RWPE2 (cell line): ENCODE data around the gene CIAO2A.

Experiments
- ATAC-seq: fragments of 200-7000 bp; cut with Tn5 transposase; 3 replicates; pipeline ENCODE4 v1.9.1; 2021; ENCODE audit warnings: low read depth
- DNase-seq: peaks from one replicate; pipeline ENCODE4 v3.0.0-alpha.2; 2020; ENCODE audit warnings: low spot score
- H3K27ac ChIP-seq: fragments of 450-650 bp; 2 replicates; pipeline ENCODE4 v1.5.1; 2017; ENCODE audit warnings: mild to moderate bottlenecking; ENCODE audit not compliant: poor library complexity, severe bottlenecking
- H3K27me3 ChIP-seq: fragments of 250-450 bp; sonication (Bioruptor Pico); 2 replicates; pipeline ENCODE4 v1.5.1; 2021; ENCODE audit warnings: mild to moderate bottlenecking, moderate library complexity; ENCODE audit not compliant: insufficient read depth, poor library complexity, severe bottlenecking
- H3K36me3 ChIP-seq: fragments of 250-450 bp; sonication (Bioruptor Pico); 2 replicates; pipeline ENCODE4 v1.5.1; 2020; ENCODE audit warnings: low read depth, mild to moderate bottlenecking, moderate library complexity
- H3K4me1 ChIP-seq: fragments of 250-450 bp; sonication (Bioruptor Pico); 2 replicates; pipeline ENCODE4 v1.5.1; 2021; ENCODE audit warnings: mild to moderate bottlenecking, moderate library complexity; ENCODE audit not compliant: insufficient read depth, poor library complexity, severe bottlenecking
- H3K4me3 ChIP-seq: fragments of 250-450 bp; sonication (Bioruptor Pico); 2 replicates; pipeline ENCODE4 v1.5.1; 2021; ENCODE audit warnings: mild to moderate bottlenecking, moderate library complexity; ENCODE audit not compliant: severe bottlenecking
- H3K9me3 ChIP-seq: fragments of 250-450 bp; sonication (Bioruptor Pico); 2 replicates; pipeline ENCODE4 v1.5.1; 2021; ENCODE audit warnings: mild to moderate bottlenecking, moderate library complexity; ENCODE audit not compliant: severe bottlenecking
- TF ChIP-seq, protein P1 (sequence below): fragments of 450-650 bp; IDR thresholded peaks from one replicate; pipeline ENCODE4 v1.5.1; 2017; ENCODE audit warnings: mild to moderate bottlenecking, moderate library complexity; ENCODE audit not compliant: poor library complexity, severe bottlenecking

CIAO2A gene

GRCh38 chr15:64105113-64105704 lies 11.6 kb upstream of the CIAO2A start:
- Histone ChIP-seq H3K27ac (no peak overlapping the region), H3K4me3 (no peak overlapping the region), H3K36me3 (peaks cover 7% of the 10 kb centered on the region; the same call in 1 of the 2 replicates), H3K9me3 (no peaks in the 10 kb centered on the region), H3K27me3 (no peaks in the 10 kb centered on the region), H3K4me1 (no peaks in the 10 kb centered on the region)
- TF ChIP-seq, protein P1, sequence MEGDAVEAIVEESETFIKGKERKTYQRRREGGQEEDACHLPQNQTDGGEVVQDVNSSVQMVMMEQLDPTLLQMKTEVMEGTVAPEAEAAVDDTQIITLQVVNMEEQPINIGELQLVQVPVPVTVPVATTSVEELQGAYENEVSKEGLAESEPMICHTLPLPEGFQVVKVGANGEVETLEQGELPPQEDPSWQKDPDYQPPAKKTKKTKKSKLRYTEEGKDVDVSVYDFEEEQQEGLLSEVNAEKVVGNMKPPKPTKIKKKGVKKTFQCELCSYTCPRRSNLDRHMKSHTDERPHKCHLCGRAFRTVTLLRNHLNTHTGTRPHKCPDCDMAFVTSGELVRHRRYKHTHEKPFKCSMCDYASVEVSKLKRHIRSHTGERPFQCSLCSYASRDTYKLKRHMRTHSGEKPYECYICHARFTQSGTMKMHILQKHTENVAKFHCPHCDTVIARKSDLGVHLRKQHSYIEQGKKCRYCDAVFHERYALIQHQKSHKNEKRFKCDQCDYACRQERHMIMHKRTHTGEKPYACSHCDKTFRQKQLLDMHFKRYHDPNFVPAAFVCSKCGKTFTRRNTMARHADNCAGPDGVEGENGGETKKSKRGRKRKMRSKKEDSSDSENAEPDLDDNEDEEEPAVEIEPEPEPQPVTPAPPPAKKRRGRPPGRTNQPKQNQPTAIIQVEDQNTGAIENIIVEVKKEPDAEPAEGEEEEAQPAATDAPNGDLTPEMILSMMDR: no peak
- no peak for ATAC-seq
- DNase-seq: no peak

GRCh38 chr15:64102497-64102896 lies 8.9 kb upstream of the CIAO2A start:
- peaks cover 6% of the 10 kb centered on the region for H3K4me1 ChIP-seq
- H3K4me3 ChIP-seq: no peak overlapping the region
- H3K27ac ChIP-seq: no peak overlapping the region
- ATAC-seq (no peak), DNase-seq (no peak)
- no peaks in the 10 kb centered on the region for H3K27me3 ChIP-seq
- H3K36me3 ChIP-seq: peaks cover 11% of the 10 kb centered on the region
- H3K9me3 ChIP-seq: no peaks in the 10 kb centered on the region
- TF ChIP-seq, protein P1: no peak

GRCh38 chr15:64100958-64101357 lies 7.3 kb upstream of the CIAO2A start:
- Histone ChIP-seq H3K27ac (no peak overlapping the region), H3K9me3 (no peaks in the 10 kb centered on the region), H3K36me3 (peaks cover 11% of the 10 kb centered on the region), H3K4me3 (no peak overlapping the region), H3K4me1 (peaks cover 8% of the 10 kb centered on the region), H3K27me3 (no peaks in the 10 kb centered on the region)
- TF ChIP-seq, protein P1: no peak
- no peak for DNase-seq
- no peak for ATAC-seq

GRCh38 chr15:64099379-64099778 lies 5.7 kb upstream of the CIAO2A start:
- no peaks in the 10 kb centered on the region for H3K9me3 ChIP-seq
- H3K36me3 ChIP-seq: peaks cover 11% of the 10 kb centered on the region
- H3K27me3 ChIP-seq: no peaks in the 10 kb centered on the region
- TF ChIP-seq, protein P1: no peak
- H3K4me1 ChIP-seq: peaks cover 12% of the 10 kb centered on the region
- H3K4me3 ChIP-seq: no peak overlapping the region
- no peak for DNase-seq
- no peak overlapping the region for H3K27ac ChIP-seq
- ATAC-seq: no peak

DNA sequence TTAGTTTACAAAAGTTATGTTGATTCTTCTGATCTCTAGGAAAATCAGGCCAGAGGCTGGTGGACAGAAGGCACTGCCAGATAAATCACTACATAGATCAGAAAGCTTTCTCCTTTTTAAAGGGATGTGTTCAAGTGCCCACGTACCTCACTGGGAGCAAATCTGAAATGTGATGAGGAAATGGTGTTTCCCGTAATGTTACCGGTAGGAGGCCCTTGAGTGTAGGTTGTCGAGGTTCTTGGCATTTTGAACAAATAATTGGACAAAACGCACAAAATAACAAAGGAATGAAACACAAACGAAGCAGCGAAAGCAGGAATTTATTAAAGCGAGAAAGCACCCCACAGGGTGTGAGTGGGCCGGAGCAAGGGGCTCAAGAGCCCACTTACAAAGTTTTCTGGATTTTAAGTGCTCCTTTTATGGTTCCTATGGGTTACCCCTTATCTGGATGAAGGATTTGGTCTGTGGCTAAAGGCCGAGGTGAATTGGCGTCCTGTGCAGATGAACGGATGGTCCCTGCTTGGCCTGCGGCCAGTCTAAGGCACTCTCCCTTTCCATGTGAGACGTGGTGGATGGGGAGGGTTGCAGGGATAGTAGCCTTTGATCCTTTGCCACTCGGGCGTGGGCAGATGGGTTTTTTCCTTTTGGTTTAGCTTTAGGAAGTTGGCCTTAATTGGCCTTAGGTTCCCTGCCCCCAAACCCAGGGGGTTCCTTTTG lies 3.2 kb upstream of the CIAO2A start:
- Histone ChIP-seq H3K36me3 (peaks cover 6% of the 10 kb centered on the region), H3K4me1 (peaks cover 20% of the 10 kb centered on the region), H3K9me3 (no peaks in the 10 kb centered on the region), H3K4me3 (peak overlapping the region; percentile 83), H3K27me3 (no peaks in the 10 kb centered on the region), H3K27ac (peak overlapping the region; percentile 72)
- ATAC-seq (no peak), DNase-seq (no peak)
- TF ChIP-seq, protein P1: peak; percentile 38
